Stimulated activated effector memory CD8-positive, alpha-beta T cell treated with anti-CD3 and anti-CD28 coated beads, Interleukin-12 subunit alpha, Interleukin-12 subunit beta, amount 100 ng/mL, for 72 hours (primary cell): Measurements from ENCODE around the gene MND1.

Experiments
- ATAC-seq: fragments of 150-1000 bp; cut with Tn5 transposase; 2 replicates; pipeline ENCODE4 v1.10.0; 2021
- DNase-seq, 2 donors: peaks; one replicate each; pipeline ENCODE4 v3.0.0; 2021 to 2022; ENCODE audit warnings: low spot score in 2 of 2
- H3K27ac Mint-ChIP-seq: one replicate; pipeline ENCODE4 v1.8.0; 2022; ENCODE audit warnings: mild to moderate bottlenecking, mixed read lengths
- H3K36me3 Mint-ChIP-seq: one replicate; pipeline ENCODE4 v1.8.0; 2022; ENCODE audit warnings: mild to moderate bottlenecking, mixed read lengths
- H3K4me1 Mint-ChIP-seq: one replicate; pipeline ENCODE4 v1.8.0; 2022; ENCODE audit warnings: mixed read lengths
- H3K4me3 Mint-ChIP-seq: one replicate; pipeline ENCODE4 v1.8.0; 2022; ENCODE audit warnings: mild to moderate bottlenecking, mixed read lengths
- H3K9me3 Mint-ChIP-seq: one replicate; pipeline ENCODE4 v1.8.0; 2022; ENCODE audit warnings: mixed read lengths

MND1 gene

GRCh38 chr4:153464068-153464467 is 119.6 kb downstream of the MND1 start:
- ATAC-seq (no peak), DNase-seq (no peak)
- Mint-ChIP-seq H3K9me3 (no peaks in the 10 kb centered on the region), H3K36me3 (peaks cover 16% of the 10 kb centered on the region), H3K27ac (no peak overlapping the region), H3K4me3 (no peak overlapping the region), H3K4me1 (peaks cover 29% of the 10 kb centered on the region)
